Measurements from ENCODE around the gene GGTLC1.
"Not testable (repeated sequence)": the region's sequence is repeated elsewhere in the genome, so short reads cannot be mapped to it uniquely, and the experiment has no call there.

DNA sequence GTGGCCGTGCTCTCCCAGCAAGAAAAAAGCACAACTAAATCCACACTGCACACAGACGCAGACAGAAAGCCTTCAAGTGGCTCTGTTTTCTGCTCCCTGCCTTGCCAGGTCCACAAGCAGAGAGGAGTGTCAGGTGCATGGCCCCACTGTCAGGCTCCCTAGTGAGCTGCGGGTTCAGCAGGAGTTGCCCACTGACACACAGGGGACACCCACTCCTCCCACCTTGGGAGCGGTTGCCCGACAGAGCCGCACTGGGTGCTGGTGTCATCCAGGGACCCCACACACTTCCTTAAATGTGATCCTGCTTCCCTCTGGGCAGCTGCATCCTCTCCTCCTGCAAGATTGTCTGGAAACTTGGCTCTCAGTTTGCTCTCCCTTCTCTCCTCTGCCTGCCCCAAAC is 6.7 kb upstream of the GGTLC1 start:
- TF ChIP-seq EZH2phosphoT487 (IDR thresholded peaks at IDR 0.05; ENCODE audit: borderline replicate concordance, low read length), result not testable (repeated sequence)
- TF ChIP-seq, protein P1, sequence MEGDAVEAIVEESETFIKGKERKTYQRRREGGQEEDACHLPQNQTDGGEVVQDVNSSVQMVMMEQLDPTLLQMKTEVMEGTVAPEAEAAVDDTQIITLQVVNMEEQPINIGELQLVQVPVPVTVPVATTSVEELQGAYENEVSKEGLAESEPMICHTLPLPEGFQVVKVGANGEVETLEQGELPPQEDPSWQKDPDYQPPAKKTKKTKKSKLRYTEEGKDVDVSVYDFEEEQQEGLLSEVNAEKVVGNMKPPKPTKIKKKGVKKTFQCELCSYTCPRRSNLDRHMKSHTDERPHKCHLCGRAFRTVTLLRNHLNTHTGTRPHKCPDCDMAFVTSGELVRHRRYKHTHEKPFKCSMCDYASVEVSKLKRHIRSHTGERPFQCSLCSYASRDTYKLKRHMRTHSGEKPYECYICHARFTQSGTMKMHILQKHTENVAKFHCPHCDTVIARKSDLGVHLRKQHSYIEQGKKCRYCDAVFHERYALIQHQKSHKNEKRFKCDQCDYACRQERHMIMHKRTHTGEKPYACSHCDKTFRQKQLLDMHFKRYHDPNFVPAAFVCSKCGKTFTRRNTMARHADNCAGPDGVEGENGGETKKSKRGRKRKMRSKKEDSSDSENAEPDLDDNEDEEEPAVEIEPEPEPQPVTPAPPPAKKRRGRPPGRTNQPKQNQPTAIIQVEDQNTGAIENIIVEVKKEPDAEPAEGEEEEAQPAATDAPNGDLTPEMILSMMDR (conservative IDR thresholded peaks at IDR 0.05; ENCODE audit: low read depth, low read length), result not testable (repeated sequence)
